HL-60 (cell line): ENCODE data around the gene JAK3.

Experiments
- CTCF ChIP-seq: IDR thresholded peaks from one replicate; pipeline ENCODE4 v1.5.1; 2011; ENCODE audit warnings: low read length, control low read depth, inconsistent platforms; ENCODE audit not compliant: insufficient read depth
- GABPA ChIP-seq: IDR thresholded peaks from 2 replicates; pipeline ENCODE4 v1.6.1; 2012; ENCODE audit warnings: low read depth
- POLR2AphosphoS5 ChIP-seq: IDR thresholded peaks from 2 replicates; pipeline ENCODE4 v1.6.1; 2012; ENCODE audit warnings: low read depth
- SPI1 ChIP-seq: IDR thresholded peaks from 2 replicates; pipeline ENCODE4 v1.6.1; 2012; ENCODE audit warnings: low read depth, mild to moderate bottlenecking, borderline replicate concordance
- TF ChIP-seq, protein P1 (sequence below): IDR thresholded peaks from 2 replicates; pipeline ENCODE4 v1.6.1; 2012; ENCODE audit warnings: low read depth; ENCODE audit not compliant: insufficient replicate concordance

- TF ChIP-seq POLR2AphosphoS5 (no peak), CTCF (no peak), GABPA (no peak), SPI1 (no peak)
- TF ChIP-seq, protein P1, sequence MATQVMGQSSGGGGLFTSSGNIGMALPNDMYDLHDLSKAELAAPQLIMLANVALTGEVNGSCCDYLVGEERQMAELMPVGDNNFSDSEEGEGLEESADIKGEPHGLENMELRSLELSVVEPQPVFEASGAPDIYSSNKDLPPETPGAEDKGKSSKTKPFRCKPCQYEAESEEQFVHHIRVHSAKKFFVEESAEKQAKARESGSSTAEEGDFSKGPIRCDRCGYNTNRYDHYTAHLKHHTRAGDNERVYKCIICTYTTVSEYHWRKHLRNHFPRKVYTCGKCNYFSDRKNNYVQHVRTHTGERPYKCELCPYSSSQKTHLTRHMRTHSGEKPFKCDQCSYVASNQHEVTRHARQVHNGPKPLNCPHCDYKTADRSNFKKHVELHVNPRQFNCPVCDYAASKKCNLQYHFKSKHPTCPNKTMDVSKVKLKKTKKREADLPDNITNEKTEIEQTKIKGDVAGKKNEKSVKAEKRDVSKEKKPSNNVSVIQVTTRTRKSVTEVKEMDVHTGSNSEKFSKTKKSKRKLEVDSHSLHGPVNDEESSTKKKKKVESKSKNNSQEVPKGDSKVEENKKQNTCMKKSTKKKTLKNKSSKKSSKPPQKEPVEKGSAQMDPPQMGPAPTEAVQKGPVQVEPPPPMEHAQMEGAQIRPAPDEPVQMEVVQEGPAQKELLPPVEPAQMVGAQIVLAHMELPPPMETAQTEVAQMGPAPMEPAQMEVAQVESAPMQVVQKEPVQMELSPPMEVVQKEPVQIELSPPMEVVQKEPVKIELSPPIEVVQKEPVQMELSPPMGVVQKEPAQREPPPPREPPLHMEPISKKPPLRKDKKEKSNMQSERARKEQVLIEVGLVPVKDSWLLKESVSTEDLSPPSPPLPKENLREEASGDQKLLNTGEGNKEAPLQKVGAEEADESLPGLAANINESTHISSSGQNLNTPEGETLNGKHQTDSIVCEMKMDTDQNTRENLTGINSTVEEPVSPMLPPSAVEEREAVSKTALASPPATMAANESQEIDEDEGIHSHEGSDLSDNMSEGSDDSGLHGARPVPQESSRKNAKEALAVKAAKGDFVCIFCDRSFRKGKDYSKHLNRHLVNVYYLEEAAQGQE, result no peak
These were observed 24.1 kb upstream of the JAK3 start, which contains the start of gene SLC5A5 for GRCh38 chr19:17871878-17872250.
